GM23248 (cell line): ENCODE results near the gene GLA.

Experiments
- EZH2 ChIP-seq: fragments of 200-600 bp; sonication (generic); IDR thresholded peaks from 2 replicates; pipeline ENCODE4 v1.6.1; 2018; ENCODE audit warnings: antibody characterized with exemption, mild to moderate bottlenecking; ENCODE audit not compliant: insufficient read depth, poor library complexity, severe bottlenecking
- EZH2phosphoT487 ChIP-seq: fragments of 200-600 bp; sonication (generic); IDR thresholded peaks from 2 replicates; pipeline ENCODE4 v1.6.1; 2018; ENCODE audit warnings: antibody characterized with exemption, moderate library complexity, mild to moderate bottlenecking, low read depth; ENCODE audit not compliant: insufficient read depth

DNA sequence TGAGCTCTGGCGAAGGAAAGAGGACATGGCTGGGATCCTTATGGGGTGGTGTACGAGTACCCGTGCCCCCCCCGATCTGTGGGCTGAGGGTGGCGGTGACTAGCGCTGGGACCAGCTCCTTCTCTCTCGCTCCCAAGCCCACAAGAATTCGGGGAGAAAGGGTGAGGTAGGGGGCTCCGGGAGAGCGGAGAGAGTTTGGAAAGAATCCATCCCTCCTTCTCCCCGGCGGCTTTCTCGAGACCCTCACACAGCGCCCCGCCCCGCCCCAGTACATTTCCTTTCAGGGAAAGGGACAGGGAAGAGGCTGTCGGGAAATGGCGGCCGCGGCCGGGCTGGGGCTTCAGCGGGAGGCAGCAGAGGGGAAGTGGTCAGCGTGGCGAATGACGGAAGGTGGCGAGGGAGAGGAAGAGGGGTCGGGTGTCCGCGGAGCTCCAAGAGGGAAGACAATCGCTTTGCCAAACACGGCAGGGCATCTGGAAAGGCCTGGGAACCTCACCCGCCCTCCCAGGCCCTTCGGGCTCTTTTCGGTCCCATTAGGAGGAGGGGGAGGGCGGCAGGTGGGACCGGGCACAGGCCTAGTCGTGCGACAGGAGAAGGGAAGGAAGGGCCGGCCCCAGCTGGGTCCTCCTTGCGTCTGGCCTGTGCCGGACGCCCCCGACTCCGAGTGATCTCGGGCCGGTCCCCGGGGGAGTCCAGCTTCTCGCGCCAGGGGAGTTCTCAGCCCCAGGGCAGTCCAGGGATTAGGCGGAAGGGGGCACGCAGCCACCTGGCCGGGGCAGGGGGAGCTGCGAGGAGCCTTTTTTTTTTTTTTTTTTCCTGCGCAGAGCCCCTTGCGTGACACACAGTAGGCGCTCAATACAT lies 10.5 kb upstream of the GLA start:
- no peak for TF ChIP-seq EZH2phosphoT487
- TF ChIP-seq EZH2, result no peak
